Superior temporal gyrus (tissue), 1 donor: ENCODE data around the gene NT5C2.
A peak's percentile ranks its signal among the peaks of the same experiment; 100 is the strongest.

Experiments used
- DNase-seq: peaks from one replicate; pipeline ENCODE4 v3.0.0-alpha.2; 2016; ENCODE audit errors: extremely low spot score

NT5C2 gene

DNA sequence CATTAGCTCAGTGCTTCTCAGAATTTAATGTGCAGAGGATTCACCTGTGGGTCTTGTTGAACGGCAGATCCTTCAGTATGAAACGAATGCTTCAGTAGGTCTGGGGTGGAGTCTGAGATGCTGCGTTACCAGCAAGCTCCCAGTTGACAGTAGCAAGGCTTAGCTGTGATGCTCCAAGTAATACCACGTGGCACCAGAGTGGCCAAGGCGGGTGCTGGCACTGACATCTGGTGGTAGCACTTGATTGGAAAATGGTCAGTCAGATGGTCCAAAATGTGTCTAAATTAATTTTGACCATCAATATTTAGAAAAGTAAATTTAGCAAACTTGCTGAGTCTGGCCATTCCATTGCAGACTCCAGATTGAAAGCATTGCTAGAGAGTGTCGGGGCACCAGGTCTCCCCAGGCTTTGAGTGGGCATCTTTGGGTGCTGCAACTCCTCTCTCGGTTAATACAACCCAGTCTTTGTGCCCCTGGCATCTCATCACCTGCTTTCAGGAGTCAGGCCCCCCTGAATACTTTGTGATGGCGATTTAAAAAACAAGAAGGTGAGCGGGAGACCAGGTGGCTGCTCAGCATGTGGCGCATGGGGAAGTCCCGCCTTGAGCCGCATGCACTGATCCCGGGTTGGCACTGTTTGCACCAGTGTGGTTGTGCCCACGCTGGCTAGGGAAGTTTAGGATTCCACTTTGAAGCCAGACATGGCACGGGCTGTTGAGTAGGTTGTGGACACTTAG lies 130.1 kb downstream of the NT5C2 start:
- peak; percentile 77 for DNase-seq

DNA sequence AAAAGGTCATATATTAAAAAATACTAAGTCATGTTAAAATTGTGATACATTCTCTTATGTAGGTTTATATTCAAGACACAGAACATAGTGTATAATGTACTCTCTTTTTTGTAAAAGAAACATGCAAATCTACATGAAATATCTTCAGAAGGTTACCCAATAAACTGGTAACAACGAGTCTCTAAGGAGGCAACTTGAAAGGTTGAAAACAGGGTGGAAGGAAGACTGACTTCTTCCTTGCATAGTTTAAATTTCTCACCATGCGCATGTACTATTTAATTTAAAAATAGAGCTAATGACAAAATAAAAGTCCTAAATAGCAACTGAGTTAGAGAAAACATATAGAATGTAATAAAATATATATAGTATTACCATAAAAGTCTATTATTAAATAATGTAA lies 132.5 kb downstream of the NT5C2 start:
- DNase-seq, result no peak

DNA sequence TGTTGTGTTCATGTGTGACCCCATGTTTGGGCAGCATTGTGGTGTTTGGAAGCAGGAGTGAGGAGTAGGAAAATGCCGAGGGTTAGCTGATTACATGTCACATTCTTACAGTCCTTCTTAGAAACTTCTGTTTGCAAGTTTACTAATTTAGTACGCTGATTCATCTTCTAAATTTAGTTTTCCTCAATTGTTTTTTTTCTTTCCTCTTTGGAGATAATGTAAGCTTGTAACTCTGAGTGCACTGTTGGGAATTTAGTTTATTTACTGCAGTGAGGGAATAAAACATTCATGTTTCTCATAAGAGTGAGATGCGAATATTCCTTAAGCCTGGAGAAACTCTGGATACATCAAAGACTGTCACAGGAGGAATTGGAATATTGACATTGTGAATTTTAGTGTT lies 135.0 kb downstream of the NT5C2 start:
- DNase-seq, result no peak

DNA sequence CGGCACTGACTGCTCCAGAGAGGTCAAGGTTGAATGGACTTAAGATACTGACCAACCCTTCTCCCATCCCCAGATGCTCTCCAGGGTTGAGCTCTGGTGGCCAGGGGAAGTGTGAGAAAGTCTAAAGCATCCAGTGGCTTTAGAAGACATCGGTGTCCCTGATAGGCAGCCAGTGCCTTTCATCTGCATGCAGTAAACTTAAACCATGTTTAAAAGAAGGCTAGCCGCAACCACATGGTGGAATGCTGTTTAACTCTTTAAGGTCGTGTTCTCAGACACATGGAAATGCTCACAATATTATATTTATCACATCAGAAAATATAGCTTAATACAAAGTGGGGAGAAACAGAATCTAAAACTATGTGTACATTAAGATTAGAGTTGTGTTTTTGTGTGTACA lies 138.0 kb downstream of the NT5C2 start:
- DNase-seq, result no peak

DNA sequence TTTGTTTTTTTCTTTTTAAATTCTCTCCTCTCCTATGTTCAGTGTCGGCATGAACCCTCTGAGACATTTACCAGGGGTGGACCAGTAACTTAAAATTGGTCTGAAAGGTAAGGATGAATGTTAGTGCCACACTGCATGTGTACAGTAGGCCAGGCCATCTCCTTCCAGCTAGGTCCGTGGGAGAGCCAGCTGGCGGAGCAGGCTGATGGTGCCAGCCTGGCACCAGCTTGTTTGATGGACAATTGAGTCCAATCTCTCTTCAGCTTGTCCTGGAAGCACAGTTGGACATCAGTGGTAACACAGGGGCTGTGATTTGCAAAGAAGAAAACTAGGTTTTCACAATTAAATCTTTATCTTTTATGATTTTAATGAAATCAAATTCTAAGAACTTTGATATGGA lies 138.5 kb downstream of the NT5C2 start:
- peak; percentile 59 for DNase-seq

DNA sequence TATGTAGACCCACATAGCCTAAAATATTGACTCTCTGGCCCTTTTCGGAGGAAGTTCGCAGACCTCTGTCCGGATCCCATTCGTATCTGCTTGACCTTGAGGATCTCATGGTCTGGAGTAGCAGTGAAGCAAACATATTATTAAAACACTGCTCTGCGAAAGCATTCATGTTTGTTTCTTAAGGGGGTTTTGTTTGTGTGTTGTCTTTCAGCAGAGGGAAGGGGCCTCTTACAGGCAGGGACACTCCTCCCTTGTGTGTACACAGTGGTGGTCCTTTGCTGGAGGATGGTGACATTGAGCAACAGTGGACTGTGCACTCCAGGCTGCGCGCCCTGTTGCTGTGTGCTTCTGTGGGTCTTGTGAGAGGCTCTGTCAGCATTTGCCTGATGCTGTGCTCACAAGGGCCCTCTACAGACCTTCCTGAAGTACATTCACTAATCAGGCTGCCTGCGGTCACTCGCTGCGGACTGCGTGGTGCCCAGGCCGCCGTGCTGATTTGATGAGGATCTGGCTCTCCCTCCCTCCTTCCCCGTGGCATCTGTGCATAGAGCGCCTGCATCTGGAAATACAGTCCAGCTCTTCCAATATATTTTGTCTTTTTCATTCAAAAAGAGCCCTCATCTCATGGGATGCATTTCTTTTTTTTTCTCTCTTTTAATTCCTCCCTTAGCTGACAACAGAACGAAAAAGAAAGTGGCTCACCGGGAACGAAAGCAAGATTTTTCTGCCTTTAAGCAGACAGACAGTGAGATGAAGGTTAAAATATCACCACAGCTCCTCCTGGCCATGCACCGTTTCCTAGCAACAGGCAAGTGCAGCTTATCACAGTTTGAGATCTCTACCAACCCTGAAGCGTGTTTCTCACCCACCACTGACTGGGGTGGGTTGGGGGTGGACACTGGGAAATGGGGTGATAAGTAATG lies 139.2 kb downstream of the NT5C2 start:
- DNase-seq, result peak; percentile 61

DNA sequence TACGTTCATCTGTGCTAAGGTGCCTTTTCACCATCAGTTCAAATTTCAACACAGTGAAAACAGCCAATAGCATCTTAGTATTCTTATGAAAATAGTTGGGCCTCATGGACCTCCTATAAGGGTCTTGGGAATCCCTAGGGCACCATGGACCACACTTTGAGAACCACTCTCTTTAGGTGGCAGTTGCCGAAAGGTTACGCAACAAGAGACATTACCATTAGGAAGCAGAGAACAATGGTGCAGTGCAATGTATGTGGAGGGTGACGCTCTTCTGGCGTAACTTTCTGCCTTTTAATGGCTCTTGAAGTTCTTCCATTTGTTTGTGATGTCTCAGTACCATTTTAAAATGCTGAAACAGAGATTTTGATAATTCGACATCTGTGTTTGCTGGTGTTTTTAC lies 143.8 kb downstream of the NT5C2 start:
- DNase-seq, result no peak

DNA sequence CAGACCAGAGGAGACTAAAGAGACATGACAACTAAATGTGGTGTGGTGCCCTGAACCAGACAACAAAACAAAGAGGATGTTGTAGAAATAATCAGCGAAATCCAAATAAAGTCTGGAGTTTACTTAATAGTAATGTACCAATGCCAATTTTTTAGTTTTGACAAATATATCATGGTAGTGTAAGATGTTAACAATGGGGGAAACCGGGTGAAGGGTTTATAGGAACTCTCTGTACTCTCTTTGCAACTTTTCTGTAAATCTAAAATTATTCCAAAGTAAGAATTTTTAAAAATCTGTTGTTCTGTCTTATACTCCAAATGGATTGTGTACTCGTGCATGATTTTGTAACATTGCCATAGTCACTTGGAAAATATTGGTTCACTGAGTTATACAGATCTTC lies 145.7 kb downstream of the NT5C2 start:
- DNase-seq, result no peak

DNA sequence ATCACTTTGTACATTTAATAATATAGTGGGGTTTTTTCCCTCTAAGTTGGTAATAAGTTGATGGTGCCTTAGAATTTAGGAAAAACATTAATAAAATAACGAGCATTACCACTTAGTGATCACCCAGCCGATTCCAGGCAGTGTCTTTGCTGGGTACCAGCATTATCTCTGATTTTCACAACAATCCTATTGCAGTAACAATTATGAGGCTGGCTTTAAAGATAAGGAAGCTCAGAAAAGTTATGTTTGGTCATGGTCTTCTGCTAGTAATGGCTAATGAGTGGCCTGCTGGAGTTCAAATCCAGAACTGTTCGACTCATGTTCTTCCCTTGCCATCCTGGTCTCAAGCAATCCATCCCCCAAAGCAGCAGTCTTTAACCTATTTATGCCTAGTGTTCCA lies 147.1 kb downstream of the NT5C2 start:
- no peak for DNase-seq

DNA sequence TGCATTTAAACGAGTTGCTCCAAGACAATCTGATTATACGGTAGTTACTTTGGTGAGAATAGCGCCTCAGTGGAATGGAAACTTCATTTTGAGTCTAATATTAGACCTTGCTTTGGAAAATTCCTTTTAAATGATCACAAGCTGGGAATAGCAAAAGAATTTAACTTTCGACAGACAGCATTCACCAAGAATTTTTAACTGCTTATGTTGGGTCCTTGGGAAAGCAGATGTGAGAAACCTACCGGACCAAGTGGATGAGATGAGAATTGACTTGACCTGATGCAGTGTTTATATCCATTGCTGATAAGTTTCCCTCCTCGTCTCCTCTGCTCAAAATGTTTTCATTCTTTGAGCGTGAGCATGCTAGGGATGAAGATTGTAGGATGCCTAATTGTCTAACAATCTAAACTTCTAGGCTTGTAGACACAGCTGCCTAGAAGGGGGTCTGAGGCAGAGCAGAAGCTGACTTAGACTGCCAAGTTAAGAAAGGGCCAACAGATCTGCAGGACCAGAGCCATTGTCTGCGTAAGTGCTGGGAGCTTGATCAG lies 148.1 kb downstream of the NT5C2 start:
- DNase-seq, result no peak

DNA sequence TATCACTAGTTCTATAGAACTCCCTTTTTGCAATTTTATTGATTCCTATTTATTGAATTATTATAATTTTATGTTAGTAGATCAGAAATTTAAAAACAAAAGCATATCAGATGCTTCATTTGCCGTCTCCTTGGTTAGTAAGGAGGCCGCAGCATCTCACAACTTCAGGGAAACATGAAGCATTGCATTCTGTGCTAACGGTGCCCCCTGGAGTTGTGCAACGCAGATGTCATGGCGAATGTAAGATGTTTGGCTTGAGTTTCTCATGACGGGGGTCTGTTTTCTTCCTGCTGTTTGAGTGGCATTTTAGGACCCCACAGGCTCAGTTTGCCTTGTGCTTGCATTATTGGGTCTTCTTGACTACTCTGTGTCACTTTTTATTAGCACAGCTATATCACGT lies 150.2 kb downstream of the NT5C2 start:
- DNase-seq, result no peak

DNA sequence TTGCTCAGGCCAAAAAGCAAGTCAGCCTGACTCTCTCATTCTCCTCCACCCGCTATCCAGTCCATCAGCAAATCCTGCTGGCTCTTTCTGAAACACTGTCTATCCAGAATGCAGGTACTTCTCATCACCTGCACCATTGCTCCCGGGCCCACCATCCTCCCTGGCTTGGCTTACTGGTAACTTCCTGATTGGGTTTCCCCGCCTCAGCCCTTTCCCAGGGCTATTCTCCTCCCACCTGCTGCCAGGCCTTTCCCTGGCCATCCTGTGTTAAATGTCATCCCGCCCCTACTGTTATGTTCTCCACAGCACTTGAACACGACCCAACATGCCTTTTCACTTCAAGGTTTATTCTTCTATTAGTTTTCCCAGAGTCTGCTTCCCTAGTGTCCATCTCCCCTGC lies 150.9 kb downstream of the NT5C2 start:
- no peak for DNase-seq

DNA sequence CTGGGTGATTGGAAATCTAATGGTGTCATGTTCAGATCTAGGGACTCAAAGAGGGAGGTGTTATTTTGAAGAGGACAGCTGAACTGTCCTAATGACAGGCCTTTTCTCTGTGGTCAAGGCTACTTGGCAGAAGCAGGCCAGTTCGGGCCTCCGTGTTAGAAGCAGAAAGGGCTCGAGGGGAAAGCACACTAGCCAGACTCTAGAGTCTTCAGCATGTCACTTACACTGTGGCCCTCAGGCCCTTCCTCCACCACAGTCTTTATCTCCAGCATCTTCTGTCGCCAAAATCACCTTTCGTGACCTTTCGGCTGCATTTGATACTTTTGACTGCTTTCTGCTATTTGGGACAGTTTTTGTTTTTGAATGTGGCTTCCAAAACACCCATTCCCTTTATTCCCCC lies 151.7 kb downstream of the NT5C2 start:
- DNase-seq, result no peak

DNA sequence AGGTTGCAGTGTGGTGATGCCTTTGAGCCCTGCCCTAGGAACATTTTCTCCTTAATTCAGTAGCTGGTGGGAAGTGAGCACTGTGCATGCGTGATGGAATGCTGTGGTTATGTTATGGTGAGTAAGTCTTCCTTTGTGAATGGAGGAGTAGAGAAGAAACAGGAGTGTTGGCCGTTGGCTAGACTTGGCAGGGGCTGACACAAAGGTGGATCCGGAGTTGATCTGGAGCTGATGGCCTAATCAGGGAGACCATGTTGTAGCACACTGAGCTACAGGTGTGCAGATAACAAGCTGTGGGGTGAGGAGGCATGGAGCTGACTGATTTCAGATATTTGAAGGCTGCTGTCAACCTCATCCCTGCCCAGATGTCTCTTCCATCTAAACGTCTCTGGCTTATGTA lies 152.7 kb downstream of the NT5C2 start:
- no peak for DNase-seq

DNA sequence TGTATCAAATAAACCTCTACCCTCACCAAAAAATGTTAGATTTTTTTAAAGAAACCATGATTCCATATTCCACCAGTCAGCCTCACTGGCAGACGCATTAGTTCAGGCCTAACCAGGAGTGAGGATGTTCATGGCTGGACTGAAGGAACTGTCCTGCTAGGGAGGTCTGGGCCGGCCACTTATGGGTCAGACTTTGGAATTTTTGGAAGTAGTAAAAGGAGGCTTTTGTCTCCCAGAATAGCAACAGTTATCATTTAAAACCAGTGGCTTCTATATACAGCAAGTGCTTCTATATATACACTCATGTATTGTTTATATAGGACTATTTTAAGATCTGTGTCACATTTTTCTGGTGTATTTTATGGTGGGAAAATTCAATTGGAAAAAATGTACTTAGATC lies 154.5 kb downstream of the NT5C2 start:
- no peak for DNase-seq
